ENCODE results near the gene BMERB1. TPM values are rescaled to one million over a fixed set of nuclear protein-coding genes. Genes with fewer than 3 reads are reported as not detected.

Gene BMERB1
- total RNA-seq, 1 donor from 2014 or later = 65.9 TPM

DNA sequence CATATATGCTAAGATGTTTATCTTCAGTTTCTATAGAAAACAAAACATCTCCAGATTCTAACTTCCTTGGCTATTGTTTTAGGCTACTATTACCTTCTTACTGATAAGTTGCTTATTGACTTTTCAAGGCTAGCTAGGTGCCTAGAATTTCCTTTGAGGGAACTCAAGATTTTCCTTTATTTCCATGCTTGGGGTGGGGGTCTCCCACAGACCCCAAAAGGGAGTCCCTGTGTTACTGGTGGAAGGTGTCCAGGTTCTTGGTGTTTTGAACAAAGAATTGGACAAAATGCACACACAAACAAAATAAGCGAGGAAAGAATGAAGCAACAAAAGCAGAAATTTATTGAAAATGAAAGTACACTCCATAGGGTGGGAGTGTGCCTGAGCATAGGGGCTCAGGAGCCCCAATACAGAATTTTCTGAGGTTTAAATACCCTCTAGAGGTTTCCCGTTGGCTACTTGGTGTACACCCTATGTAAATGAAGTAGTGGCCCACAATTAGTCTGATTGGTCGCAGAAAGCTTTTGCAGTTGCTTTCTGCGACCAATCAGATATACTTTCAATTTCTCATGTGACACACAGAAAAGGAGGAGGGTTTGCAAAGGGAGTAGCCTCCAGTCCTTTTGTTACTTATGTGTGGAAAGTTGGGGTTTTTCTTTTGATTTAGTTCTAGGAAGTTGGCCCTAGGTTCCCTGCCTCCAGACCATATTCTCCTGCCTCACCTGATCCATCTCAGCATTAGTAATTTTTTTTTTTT lies 141.1 kb downstream of the BMERB1 start:
- Mint-ChIP-seq H3K27me3 (ENCODE audit: unreplicated experiment) (peaks cover 2% of the 10 kb centered on the region), H3K27ac (ENCODE audit: unreplicated experiment) (no peak overlapping the region), H3K36me3 (ENCODE audit: unreplicated experiment) (no peaks in the 10 kb centered on the region), H3K9me3 (ENCODE audit: unreplicated experiment) (peaks cover 3% of the 10 kb centered on the region), H3K4me1 (ENCODE audit: low read depth, unreplicated experiment) (peaks cover 7% of the 10 kb centered on the region), H3K4me3 (ENCODE audit: unreplicated experiment) (no peak overlapping the region)
- DNase-seq = no peak
- TF ChIP-seq CTCF (IDR thresholded peaks at IDR 0.05; ENCODE audit: partially characterized antibody, unreplicated experiment) = no peak

GRCh38 chr16:15576960-15577958 lies 142.9 kb downstream of the BMERB1 start:
- Mint-ChIP-seq H3K9me3 (ENCODE audit: unreplicated experiment) (peaks cover 5% of the 10 kb centered on the region), H3K4me3 (ENCODE audit: unreplicated experiment) (no peak overlapping the region), H3K4me1 (ENCODE audit: low read depth, unreplicated experiment) (peaks cover 7% of the 10 kb centered on the region), H3K36me3 (ENCODE audit: unreplicated experiment) (peaks cover 7% of the 10 kb centered on the region), H3K27ac (ENCODE audit: unreplicated experiment) (no peak overlapping the region), H3K27me3 (ENCODE audit: unreplicated experiment) (peaks cover 5% of the 10 kb centered on the region)
- no peak for TF ChIP-seq CTCF (IDR thresholded peaks at IDR 0.05; ENCODE audit: partially characterized antibody, unreplicated experiment)
- no peak for DNase-seq

- Mint-ChIP-seq H3K27ac (ENCODE audit: unreplicated experiment) (no peak overlapping the region), H3K4me3 (ENCODE audit: unreplicated experiment) (no peak overlapping the region), H3K4me1 (ENCODE audit: low read depth, unreplicated experiment) (peaks cover 7% of the 10 kb centered on the region), H3K36me3 (ENCODE audit: unreplicated experiment) (peaks cover 7% of the 10 kb centered on the region), H3K9me3 (ENCODE audit: unreplicated experiment) (peaks cover 5% of the 10 kb centered on the region), H3K27me3 (ENCODE audit: unreplicated experiment) (peaks cover 5% of the 10 kb centered on the region)
- TF ChIP-seq CTCF (IDR thresholded peaks at IDR 0.05; ENCODE audit: partially characterized antibody, unreplicated experiment) = no peak
- DNase-seq = no peak
These were observed 144.4 kb downstream of the BMERB1 start for GRCh38 chr16:15578824-15579223.

GRCh38 chr16:15581127-15581815 lies 146.9 kb downstream of the BMERB1 start:
- Mint-ChIP-seq H3K27me3 (ENCODE audit: unreplicated experiment) (peaks cover 3% of the 10 kb centered on the region), H3K36me3 (ENCODE audit: unreplicated experiment) (peaks cover 20% of the 10 kb centered on the region), H3K4me3 (ENCODE audit: unreplicated experiment) (no peak overlapping the region), H3K9me3 (ENCODE audit: unreplicated experiment) (peaks cover 7% of the 10 kb centered on the region), H3K27ac (ENCODE audit: unreplicated experiment) (no peak overlapping the region), H3K4me1 (ENCODE audit: low read depth, unreplicated experiment) (peaks cover 6% of the 10 kb centered on the region)
- TF ChIP-seq CTCF (IDR thresholded peaks at IDR 0.05; ENCODE audit: partially characterized antibody, unreplicated experiment) = no peak
- no peak for DNase-seq

Data from glutamatergic neuron (in vitro differentiated cells).